LHCN-M2 (cell line): ENCODE measurements around the gene ACAD8. TPM values are rescaled to one million over a fixed set of nuclear protein-coding genes. Genes with fewer than 3 reads are reported as not detected.
"Not testable (repeated sequence)": the region's sequence is repeated elsewhere in the genome, so short reads cannot be mapped to it uniquely, and the experiment has no call there.

Experiments used
- DNase-seq: peaks from one replicate; pipeline ENCODE4 v3.0.0-alpha.2; 2012; ENCODE audit warnings: low read depth
- total RNA-seq: library from RNA; depleted of rRNA; stranded (reverse); fragments of >200 nt; gene quantifications from 2 replicates; pipeline ENCODE4 v1.2.3, GENCODE V29; 2014

ACAD8 gene
- total RNA-seq, 1 experiment from 2014 or later = 23.4 TPM

GRCh38 chr11:134238956-134239355, 14.4 kb upstream of the ACAD8 start:
- DNase-seq = no peak

- DNase-seq = no peak
Observed at GRCh38 chr11:134240592-134240991, 12.8 kb upstream of the ACAD8 start.

- DNase-seq = no peak
Observed at GRCh38 chr11:134242376-134242775, 11.0 kb upstream of the ACAD8 start.

GRCh38 chr11:134243913-134244312, 9.5 kb upstream of the ACAD8 start:
- DNase-seq = no peak

- DNase-seq = no peak
Observed at GRCh38 chr11:134244593-134244992, 8.8 kb upstream of the ACAD8 start.

GRCh38 chr11:134245434-134245833, 7.9 kb upstream of the ACAD8 start:
- DNase-seq = no peak

GRCh38 chr11:134246100-134246499, 7.3 kb upstream of the ACAD8 start:
- no peak for DNase-seq

GRCh38 chr11:134246678-134247077, 6.7 kb upstream of the ACAD8 start:
- DNase-seq = no peak

GRCh38 chr11:134248910-134249480, 4.4 kb upstream of the ACAD8 start:
- DNase-seq = no peak

GRCh38 chr11:134250246-134250645, 3.1 kb upstream of the ACAD8 start:
- DNase-seq = no peak

GRCh38 chr11:134250675-134251074, 2.7 kb upstream of the ACAD8 start:
- DNase-seq = no peak

GRCh38 chr11:134252346-134253187, 801 bp upstream of the ACAD8 start:
- DNase-seq = no peak

- DNase-seq = no peak
Observed at GRCh38 chr11:134254433-134255183, 1.2 kb downstream of the ACAD8 start.

- not testable (repeated sequence) for DNase-seq
Observed at GRCh38 chr11:134255184-134255561, 1.8 kb downstream of the ACAD8 start.

GRCh38 chr11:134257101-134257500, 3.7 kb downstream of the ACAD8 start:
- DNase-seq = no peak

- DNase-seq = no peak
Observed at GRCh38 chr11:134258577-134258976, 5.2 kb downstream of the ACAD8 start.

GRCh38 chr11:134260503-134260902, 7.1 kb downstream of the ACAD8 start:
- no peak for DNase-seq

GRCh38 chr11:134260983-134261382, 7.6 kb downstream of the ACAD8 start:
- no peak for DNase-seq

- DNase-seq = peak; percentile 91
Observed at GRCh38 chr11:134261626-134262488, 8.5 kb downstream of the ACAD8 start.

- no peak for DNase-seq
Observed at GRCh38 chr11:134264966-134265764, 11.8 kb downstream of the ACAD8 start.

- no peak for DNase-seq
Observed at GRCh38 chr11:134266440-134266839, 13.1 kb downstream of the ACAD8 start.
